K562 (cell line): ENCODE measurements around the gene RHPN2. TPM values are rescaled to one million over a fixed set of nuclear protein-coding genes. Genes with fewer than 3 reads are reported as not detected.

Experiments used
- ATAC-seq: fragments of 200-7000 bp; cut with Tn5 transposase; 3 replicates; pipeline ENCODE4 v1.9.1; 2020; ENCODE audit warnings: moderate library complexity
- BruUV-seq: library from RNA; stranded (reverse); fragments of 400-500 nt; replicated peaks from 2 replicates; lab custom pipeline; 2021; lab: Mats Ljungman, UMichigan
- CTCF ChIA-PET: fragments of 300-600 bp; formaldehyde crosslinking; extraction: SDS; loops from one replicate; lab custom pipeline; 2021; ENCODE audit warnings: low intra/inter-chr PET ratio; lab: Yijun Ruan, JAX
- POLR2A ChIA-PET: fragments of 300-600, 350-650 bp; sonication (Branson Sonifier 250); formaldehyde crosslinking; extraction: SDS; loops from one replicate; lab custom pipeline; 2021; ENCODE audit warnings: antibody characterized with exemption, inconsistent platforms; lab: Yijun Ruan, JAX
- DNase-seq, 4 experiments: peaks; one replicate each; pipeline versions ENCODE4 v3.0.0 to v3.0.0-alpha.2; 2011 to 2018; ENCODE audit warnings: low spot score in 3 of 4, mixed read lengths in 3 of 4; ENCODE audit errors: extremely low read depth in 1 of 4
- FAIRE-seq: peaks from 2 replicates; lab custom pipeline; 2011; peaks lifted over from hg19 to GRCh38; lab: Jason Lieb, UNC
- H2AFZ ChIP-seq: 2 replicates; pipeline ENCODE4 v1.6.0; 2011; ENCODE audit warnings: low read depth, low read length, control low read depth, inconsistent platforms
- H3K27ac ChIP-seq: fragments of 200-600 bp; 3 replicates; pipeline ENCODE4 v1.8.0; 2011; ENCODE audit warnings: low read depth, mild to moderate bottlenecking, control low read depth, inconsistent platforms, low read length, moderate library complexity, mixed read lengths; ENCODE audit errors: extremely low read depth
- H3K27me3 ChIP-seq, 2 experiments: fragments of 300-600 bp in 1 of 2; 2 replicates in 1 of 2; 3 replicates in 1 of 2; pipeline versions ENCODE4 v1.6.0 to v1.8.0; 2011; ENCODE audit warnings: inconsistent platforms in 2 of 2, low read length in 2 of 2, mild to moderate bottlenecking in 1 of 2, mixed read lengths in 1 of 2, moderate library complexity in 1 of 2; ENCODE audit not compliant: control insufficient read depth in 2 of 2, insufficient read depth in 2 of 2
- H3K36me3 ChIP-seq: fragments of 300-600 bp; 3 replicates; pipeline ENCODE4 v1.8.0; 2011; ENCODE audit warnings: mild to moderate bottlenecking, low read length, inconsistent platforms; ENCODE audit not compliant: control insufficient read depth, insufficient read depth
- H3K4me1 ChIP-seq, 2 experiments: fragments of 200-600 bp in 1 of 2; replicated peaks in 1 of 2; 2 replicates in 1 of 2; 3 replicates in 1 of 2; pipeline versions ENCODE4 v1.5.1 to v1.8.0; 2011; ENCODE audit warnings: inconsistent platforms in 2 of 2, low read length in 2 of 2, mild to moderate bottlenecking in 1 of 2, mixed read lengths in 1 of 2, moderate library complexity in 1 of 2; ENCODE audit not compliant: control insufficient read depth in 2 of 2, insufficient read depth in 2 of 2
- H3K4me2 ChIP-seq: 2 replicates; pipeline ENCODE4 v1.6.1; 2011; ENCODE audit warnings: low read length, control low read depth, inconsistent platforms, mixed read lengths; ENCODE audit not compliant: insufficient read depth
- H3K4me3 ChIP-seq: fragments of 200-600 bp; sonication (generic), shearing (Covaris generic); 2 replicates; pipeline ENCODE4 v1.5.1; 2016; ENCODE audit warnings: control low read depth, inconsistent platforms
- H3K79me2 ChIP-seq: fragments of 200-600 bp; 3 replicates; pipeline ENCODE4 v1.8.0; 2011; ENCODE audit warnings: low read length, inconsistent platforms; ENCODE audit not compliant: control insufficient read depth, insufficient read depth
- H3K9ac ChIP-seq, 2 experiments: 2 replicates each; pipeline versions ENCODE4 v1.6.0 to v1.6.1; 2011; ENCODE audit warnings: low read depth in 2 of 2, low read length in 2 of 2, control low read depth in 1 of 2, inconsistent platforms in 1 of 2, mild to moderate bottlenecking in 1 of 2, mixed read lengths in 1 of 2; ENCODE audit not compliant: insufficient read depth in 1 of 2
- H3K9me1 ChIP-seq: one replicate; pipeline ENCODE4 v1.6.0; 2011; ENCODE audit warnings: inconsistent platforms, mild to moderate bottlenecking, low read length, moderate library complexity; ENCODE audit not compliant: control insufficient read depth, insufficient read depth
- H3K9me3 ChIP-seq: replicated peaks from 2 replicates; pipeline ENCODE4 v1.5.1; 2011; ENCODE audit warnings: low read depth, low read length, inconsistent platforms; ENCODE audit not compliant: control insufficient read depth, insufficient read depth
- H4K20me1 ChIP-seq: replicated peaks from 2 replicates; pipeline ENCODE4 v1.6.1; 2011; ENCODE audit warnings: low read length, inconsistent platforms, mixed read lengths; ENCODE audit not compliant: control insufficient read depth, insufficient read depth
- KDM2B ChIP-seq: fragments of 250-450 bp; sonication (Bioruptor Pico); IDR thresholded peaks from 2 replicates; pipeline ENCODE4 v1.8.0; 2021; ENCODE audit warnings: mild to moderate bottlenecking, moderate library complexity
- PRPF4 ChIP-seq: fragments of 200-400 bp; formaldehyde crosslinking; IDR thresholded peaks from one replicate; pipeline ENCODE4 v1.6.1; 2017; ENCODE audit warnings: low read length, low read depth, mild to moderate bottlenecking; ENCODE audit not compliant: insufficient read depth, poor library complexity, severe bottlenecking
- RFX5 ChIP-seq: IDR thresholded peaks from 2 replicates; pipeline ENCODE4 v1.6.1; 2011; ENCODE audit warnings: low read depth, mild to moderate bottlenecking, improper control_type of control experiment, low read length
- WGBS: fragments of 100-300 bp; shearing (Covaris generic); methylation state at CpG from one replicate; pipeline ENCODE4 v1.1.6; 2016; ENCODE audit warnings: low coverage, mixed read lengths; ENCODE audit not compliant: insufficient coverage; ENCODE audit errors: missing lambda C conversion rate; 5-methylcytosine and 5-hydroxymethylcytosine counted together
- in situ Hi-C: fragments of 300-500 bp; cut with MboI; formaldehyde crosslinking; loops from 4 replicates; pipeline ENCODE4 v1.15.0; 2018; ENCODE audit warnings: inconsistent platforms, mixed read lengths
- intact Hi-C: fragments of 100-400 bp; cut with micrococcal nuclease; formaldehyde crosslinking; loops from 2 replicates; pipeline ENCODE4 v1.14.2; 2022
- polyA plus RNA-seq, 8 experiments: library from polyadenylated mRNA; depleted of rRNA in 4 of 8; stranded (reverse) in 5 of 8; unstranded in 3 of 8; fragments of >200 nt; fragmentation: Nextera tagmentation in 2 of 8; fragmentation: Illumina TruSeq in 1 of 8; extraction: Ambion mirVana in 2 of 8; extraction: Trizol in 1 of 8; gene quantifications; 2 replicates each; pipeline versions ENCODE4 v1.2.1 to v1.2.3, GENCODE V29; 2011 to 2014; ENCODE audit warnings: inconsistent platforms in 1 of 8, missing spikeins in 1 of 8
- total RNA-seq, 7 experiments: library from RNA; depleted of rRNA in 6 of 7; stranded (reverse); fragments of >200 nt in 6 of 7; fragmentation: Illumina TruSeq in 2 of 7; extraction: Trizol in 2 of 7; gene quantifications; 2 replicates each; pipeline versions ENCODE4 v1.2.1 to v1.2.3, GENCODE V29; 2011 to 2021; ENCODE audit warnings: low replicate concordance in 1 of 7
- TF ChIP-seq, protein P1 (sequence below): sonication (generic); formaldehyde crosslinking; IDR thresholded peaks from 2 replicates; pipeline ENCODE4 v1.8.0; 2022; ENCODE audit warnings: missing genetic modification reagents, mild to moderate bottlenecking, moderate library complexity, borderline replicate concordance
- TF ChIP-seq, protein P2 (sequence below): fragments of 250-450 bp; sonication (Bioruptor Pico); IDR thresholded peaks from 2 replicates; pipeline ENCODE4 v1.8.0; 2022; ENCODE audit warnings: moderate library complexity, mild to moderate bottlenecking, inconsistent platforms
- TF ChIP-seq, protein P3 (sequence below): fragments of 150-350 bp; IDR thresholded peaks from 2 replicates; pipeline ENCODE4 v1.6.1; 2014; ENCODE audit warnings: low read depth, mild to moderate bottlenecking, low read length, borderline replicate concordance

Gene RHPN2
- total and polyA plus RNA-seq, 9 of the 15 experiments (the other 6 are each of a cell fraction or from before 2014, with no cell fraction given), result 0.63 to 9.9 (median 3.2) TPM

DNA sequence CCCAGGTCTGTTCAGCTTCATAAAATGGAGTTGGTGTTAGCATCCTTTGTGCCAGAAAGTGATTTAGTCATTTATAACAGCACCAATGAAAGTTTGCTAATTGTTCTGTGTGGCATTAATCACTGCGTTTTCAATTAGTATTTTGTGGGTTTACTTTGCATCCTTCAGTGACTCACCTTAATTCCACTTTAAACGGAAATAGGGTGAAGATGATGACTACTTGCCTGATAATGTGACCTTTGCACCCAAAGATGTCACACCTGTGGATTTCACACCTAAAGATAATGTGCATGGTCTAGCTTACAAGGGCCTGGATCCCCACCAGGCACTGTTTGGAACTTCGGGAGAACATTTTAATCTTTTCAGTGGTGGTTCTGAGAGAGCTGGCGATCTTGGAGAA lies 31.3 kb upstream of the RHPN2 start:
- FAIRE-seq, result no peak
- in situ Hi-C loops (no loop called here), intact Hi-C loops (no loop called here)
- Histone ChIP-seq H3K9me1 (peaks cover 8% of the 10 kb centered on the region), H3K36me3 (peaks cover 71% of the 10 kb centered on the region), H3K4me1 (peaks cover 14 to 17% of the 10 kb centered on the region in 2 experiments; a peak in 3 of 5 replicates), H3K79me2 (no peaks in the 10 kb centered on the region), H4K20me1 (0 out of 2 replicates have a peak, but pooled peaks cover 5% of the 10 kb centered on the region), H3K4me3 (no peak overlapping the region), H3K27ac (no peak overlapping the region), H3K9ac (no peak overlapping the region), H2AFZ (no peak overlapping the region), H3K4me2 (no peak overlapping the region), H3K9me3 (no peaks in the 10 kb centered on the region), H3K27me3 (no peaks in the 10 kb centered on the region)
- CTCF ChIA-PET, result no interaction called here
- POLR2A ChIA-PET, result no interaction called here
- TF ChIP-seq RFX5 (no peak), PRPF4 (no peak), KDM2B (CRISPR knock-in tag) (no peak)
- TF ChIP-seq, protein P1, sequence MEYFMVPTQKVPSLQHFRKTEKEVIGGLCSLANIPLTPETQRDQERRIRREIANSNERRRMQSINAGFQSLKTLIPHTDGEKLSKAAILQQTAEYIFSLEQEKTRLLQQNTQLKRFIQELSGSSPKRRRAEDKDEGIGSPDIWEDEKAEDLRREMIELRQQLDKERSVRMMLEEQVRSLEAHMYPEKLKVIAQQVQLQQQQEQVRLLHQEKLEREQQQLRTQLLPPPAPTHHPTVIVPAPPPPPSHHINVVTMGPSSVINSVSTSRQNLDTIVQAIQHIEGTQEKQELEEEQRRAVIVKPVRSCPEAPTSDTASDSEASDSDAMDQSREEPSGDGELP (CRISPR knock-in tag), result no peak
- TF ChIP-seq, protein P2, sequence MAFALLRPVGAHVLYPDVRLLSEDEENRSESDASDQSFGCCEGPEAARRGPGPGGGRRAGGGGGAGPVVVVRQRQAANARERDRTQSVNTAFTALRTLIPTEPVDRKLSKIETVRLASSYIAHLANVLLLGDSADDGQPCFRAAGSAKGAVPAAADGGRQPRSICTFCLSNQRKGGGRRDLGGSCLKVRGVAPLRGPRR, result no peak
- TF ChIP-seq, protein P3, sequence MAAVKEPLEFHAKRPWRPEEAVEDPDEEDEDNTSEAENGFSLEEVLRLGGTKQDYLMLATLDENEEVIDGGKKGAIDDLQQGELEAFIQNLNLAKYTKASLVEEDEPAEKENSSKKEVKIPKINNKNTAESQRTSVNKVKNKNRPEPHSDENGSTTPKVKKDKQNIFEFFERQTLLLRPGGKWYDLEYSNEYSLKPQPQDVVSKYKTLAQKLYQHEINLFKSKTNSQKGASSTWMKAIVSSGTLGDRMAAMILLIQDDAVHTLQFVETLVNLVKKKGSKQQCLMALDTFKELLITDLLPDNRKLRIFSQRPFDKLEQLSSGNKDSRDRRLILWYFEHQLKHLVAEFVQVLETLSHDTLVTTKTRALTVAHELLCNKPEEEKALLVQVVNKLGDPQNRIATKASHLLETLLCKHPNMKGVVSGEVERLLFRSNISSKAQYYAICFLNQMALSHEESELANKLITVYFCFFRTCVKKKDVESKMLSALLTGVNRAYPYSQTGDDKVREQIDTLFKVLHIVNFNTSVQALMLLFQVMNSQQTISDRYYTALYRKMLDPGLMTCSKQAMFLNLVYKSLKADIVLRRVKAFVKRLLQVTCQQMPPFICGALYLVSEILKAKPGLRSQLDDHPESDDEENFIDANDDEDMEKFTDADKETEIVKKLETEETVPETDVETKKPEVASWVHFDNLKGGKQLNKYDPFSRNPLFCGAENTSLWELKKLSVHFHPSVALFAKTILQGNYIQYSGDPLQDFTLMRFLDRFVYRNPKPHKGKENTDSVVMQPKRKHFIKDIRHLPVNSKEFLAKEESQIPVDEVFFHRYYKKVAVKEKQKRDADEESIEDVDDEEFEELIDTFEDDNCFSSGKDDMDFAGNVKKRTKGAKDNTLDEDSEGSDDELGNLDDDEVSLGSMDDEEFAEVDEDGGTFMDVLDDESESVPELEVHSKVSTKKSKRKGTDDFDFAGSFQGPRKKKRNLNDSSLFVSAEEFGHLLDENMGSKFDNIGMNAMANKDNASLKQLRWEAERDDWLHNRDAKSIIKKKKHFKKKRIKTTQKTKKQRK, result no peak
- no peak for ATAC-seq
- DNase-seq, result peak in 1 of 4 experiments; percentile 8
- no TSS peak for BruUV-seq
- 70% methylated on average over 4 of the region's 4 CpGs for WGBS
